HG03139 (cell line): ENCODE measurements around the gene ABTB1.

ENCODE experiments used
- ATAC-seq: cut with Tn5 transposase; IDR thresholded peaks from one replicate; pipeline ENCODE4 v1.9.1; 2021; ENCODE audit not compliant: unreplicated experiment

ABTB1 gene

DNA sequence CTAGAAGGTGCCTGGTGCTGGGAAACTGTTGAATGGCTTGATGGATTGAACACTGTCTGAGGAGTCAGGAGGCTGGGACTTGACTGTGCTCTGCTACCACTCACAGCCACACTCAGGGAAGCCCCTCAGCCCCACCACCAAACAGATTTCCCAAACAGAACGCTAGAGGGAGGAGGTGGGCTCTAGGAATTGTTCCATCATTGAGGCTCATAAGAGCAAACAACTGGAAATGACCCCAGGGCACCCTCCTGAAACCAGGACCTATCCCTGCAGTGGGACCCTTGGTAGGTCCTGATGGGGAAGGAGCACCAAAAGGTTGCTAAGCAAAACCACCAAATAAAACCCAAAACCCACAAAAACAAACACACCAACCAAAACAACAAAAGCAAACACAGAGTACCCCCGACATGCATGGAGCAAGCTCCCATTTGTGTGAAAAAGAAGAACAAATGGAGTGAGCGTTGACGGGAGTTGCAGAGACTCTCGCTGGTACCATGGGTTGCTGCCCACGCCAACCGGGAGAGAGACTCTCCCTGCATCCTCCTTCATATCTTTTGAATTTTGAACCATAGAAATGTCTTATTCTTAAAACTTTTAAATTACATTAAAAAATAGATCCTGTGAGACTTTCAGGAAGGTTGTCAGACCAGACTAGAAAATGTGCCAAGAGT is 45.6 kb downstream of the ABTB1 start:
- no peak for ATAC-seq

DNA sequence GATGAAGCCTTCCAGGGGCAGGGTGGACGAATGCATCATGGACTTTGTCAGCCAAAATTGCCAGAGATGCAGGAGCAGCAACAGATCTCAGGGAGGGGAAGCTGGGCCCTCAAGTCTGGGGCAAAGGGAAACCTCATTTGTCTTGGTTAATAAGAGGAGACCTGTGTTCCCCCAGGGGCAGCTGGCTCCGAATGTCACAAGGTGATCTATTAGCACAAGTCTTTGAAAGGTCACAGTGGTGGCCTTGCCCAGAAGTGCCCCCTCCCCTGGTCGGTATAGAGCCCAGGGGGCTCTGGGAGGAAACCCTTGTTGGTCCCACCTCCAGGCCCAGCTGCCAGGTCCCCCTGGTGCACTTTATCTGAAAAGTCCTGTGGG is 46.2 kb downstream of the ABTB1 start:
- ATAC-seq: no peak

DNA sequence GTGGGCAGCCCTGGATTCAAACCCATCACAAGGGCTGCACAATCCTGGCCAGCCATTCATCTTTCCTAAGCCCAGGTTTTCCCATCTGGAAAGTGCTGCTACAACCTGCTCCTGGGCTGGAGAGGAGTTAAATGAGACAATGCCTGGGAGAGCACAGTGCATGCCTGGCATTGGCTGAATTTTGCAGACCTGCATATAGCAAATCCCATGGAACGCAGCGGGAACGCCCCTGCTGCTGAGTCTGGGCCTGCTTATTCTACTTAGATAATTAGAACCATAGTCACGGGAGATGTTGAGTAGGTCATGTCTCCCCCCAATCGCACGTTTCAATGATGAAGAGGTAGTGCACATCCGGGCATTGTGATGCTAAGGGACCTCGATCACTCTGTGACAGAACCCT is 46.6 kb downstream of the ABTB1 start:
- no peak for ATAC-seq

DNA sequence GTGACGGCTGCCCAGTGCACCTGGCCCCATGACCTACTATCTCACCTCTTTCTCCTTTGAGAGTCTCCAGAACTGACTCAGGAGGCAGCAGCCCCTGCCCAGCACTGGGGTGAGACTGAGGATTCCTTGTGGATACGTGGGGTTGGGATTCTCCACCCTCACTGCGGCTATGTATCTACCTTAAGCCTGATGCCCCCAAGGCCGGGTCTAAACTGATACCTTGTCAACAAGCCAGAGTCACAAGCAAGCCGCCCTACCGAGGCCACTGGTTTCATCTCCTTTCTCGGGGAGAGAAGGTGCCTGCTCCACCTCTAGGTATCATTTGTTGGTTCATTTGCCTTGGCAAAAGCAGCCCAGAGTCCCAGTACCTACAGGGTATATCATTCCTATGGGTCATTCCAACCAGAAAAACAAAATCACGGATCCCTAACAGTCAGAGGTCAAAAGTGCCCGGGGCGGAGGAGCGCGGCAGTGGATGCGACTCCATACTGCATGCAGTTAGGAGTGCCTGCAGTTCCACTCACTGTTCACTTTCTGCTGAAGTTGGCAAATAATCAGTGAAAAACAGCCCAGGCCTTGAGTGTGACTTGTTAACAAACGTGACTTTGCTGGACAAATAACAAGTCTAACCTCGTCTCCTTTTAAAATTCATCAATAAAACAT is 47.5 kb downstream of the ABTB1 start:
- no peak for ATAC-seq

DNA sequence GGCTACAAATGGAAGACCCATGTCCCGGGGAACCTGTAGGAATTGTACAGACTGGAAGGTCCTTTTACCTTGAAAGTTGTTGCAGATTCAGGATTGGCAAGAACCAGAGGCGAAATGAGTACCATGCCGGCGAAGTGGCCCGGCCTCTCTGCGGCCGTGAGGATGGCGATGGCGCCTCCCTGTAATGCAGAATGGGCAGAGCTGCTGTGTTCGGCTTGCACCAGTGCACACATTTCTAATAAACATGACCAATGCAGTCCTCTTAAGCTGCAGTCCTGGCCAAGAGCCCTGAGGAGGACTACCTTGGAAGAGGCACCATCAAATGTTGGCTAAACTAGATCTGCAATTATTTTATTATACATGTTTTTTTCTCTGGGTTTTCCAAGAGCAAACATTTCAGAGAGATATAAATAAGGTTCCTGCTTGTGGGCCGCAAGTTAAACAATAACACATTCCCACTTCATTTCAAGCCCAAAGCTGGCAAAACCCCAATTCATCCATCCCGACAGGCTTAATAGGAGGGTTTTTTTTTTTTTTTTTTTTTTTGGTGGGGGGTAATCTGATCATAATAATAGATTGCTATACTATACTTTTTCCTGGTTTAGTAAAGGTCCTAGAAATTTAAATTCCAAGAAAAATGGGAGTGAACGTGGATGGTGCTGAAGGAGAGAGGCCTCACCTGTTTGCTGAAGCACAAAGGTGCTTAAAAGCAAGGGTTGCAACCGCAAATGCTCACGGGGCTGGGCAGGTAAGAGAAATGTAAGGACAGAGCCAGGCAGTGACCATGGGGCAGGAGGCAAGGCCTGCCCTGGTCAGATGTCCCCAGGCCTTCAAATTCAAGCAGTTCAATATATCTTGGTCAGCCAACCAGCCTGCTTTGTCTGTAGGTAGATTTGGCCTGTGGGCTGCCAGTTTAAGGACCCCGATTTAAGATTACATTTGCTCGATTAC is 48.5 kb downstream of the ABTB1 start:
- no peak for ATAC-seq

DNA sequence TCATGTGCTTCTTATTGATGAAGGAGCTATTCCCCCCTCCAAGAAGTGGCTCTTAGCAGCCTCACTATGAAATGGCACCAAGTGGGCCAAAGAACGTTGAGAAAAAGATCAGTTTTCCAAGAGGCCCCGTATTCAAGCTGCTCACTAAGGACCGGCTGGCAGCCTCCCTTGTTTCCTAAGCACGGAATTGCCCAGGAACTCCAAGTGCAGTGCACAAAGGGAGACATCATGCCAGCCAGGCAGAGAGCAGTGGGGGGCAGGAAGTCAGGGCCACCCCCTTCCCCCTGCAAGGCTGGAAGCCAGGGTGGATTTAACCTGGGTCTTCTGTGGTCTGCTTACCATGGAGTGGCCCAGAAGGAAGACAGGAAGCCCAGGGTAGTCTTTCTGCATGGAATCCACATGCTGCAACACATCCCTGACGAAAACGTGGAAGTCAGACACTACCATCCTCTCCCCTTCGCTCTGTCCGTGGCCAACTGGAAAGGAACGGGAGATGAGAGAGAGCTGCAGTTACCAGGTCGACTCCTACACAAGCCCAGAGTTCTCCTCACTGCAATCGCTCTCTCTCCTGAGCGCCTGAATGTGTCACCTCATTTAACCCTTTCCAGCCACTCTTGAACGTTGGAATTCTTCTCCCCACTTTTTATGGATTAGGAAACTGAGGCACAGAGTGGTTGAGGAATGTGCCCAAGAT is 49.5 kb downstream of the ABTB1 start:
- no peak for ATAC-seq

DNA sequence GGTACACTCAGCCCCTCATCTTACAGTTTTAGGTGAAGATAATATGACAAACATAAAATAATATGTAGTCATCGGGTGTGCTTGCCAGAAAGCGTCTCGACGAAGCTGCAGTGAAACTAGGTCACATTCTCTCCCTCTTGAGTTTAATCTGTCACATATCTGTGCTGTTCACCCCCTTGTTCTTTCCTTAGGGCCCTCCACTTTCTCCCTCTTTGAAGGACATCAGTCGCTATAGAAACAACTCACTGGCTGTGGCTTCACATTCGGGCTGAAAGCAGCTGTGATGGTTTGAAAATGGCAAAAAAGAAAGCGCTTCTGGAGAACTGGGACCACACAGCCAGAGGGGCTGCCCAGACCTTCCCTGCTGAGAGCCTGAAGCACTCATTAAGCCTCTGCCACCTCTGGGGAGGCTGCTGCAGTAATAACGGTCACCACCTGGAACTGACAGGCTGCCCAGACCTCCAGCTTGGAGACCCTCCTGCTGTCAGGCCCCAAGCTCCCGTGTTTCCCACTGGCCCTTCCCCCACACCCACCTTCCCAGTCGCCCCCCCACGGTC is 50.3 kb downstream of the ABTB1 start:
- ATAC-seq: no peak

DNA sequence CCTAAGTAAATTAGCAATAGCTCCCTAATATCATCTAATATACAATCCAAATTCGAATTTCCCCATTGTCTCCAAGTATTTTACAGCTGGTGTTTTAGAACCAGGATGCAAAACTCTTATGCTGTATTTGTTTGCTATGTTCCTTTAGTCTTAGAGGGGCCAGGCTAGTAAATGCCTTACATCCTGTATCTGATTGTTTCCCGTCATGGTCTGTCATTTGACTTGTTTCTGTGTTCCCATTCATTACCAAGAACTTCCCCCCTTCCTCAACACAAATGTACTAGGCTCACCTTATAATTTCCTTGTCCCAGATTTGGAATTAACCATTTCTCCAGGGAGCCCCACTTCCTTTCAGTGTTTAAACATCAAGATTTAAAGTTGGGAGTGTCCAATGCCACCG is 54.1 kb downstream of the ABTB1 start:
- no peak for ATAC-seq

DNA sequence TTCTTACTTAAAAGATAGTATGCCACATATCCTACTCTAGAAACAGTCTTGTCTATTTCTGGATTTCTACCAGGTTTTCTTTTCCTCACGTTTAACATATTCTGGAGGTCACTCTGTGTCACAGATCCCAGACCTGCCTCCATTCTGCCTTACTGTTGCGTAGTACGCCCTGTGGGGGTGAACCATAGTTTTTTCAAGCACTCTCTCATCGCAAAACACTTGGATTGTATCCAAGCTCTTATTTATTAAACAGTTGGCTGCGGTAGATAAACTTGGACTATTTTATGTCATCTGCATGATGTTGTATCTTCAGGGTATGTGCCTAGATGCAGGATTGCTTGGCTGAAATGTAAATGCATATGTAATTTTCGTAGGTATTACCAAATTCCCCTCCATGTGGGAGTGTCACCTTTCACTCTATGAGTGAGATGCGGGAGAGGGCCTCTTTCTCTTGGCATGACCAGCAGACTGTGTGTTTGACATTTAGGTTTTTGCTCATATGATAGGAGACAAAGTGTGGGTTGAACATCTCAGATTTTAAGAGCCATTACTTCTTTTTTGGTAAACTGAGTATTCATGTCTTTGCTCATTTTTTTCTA is 55.8 kb downstream of the ABTB1 start:
- no peak for ATAC-seq

DNA sequence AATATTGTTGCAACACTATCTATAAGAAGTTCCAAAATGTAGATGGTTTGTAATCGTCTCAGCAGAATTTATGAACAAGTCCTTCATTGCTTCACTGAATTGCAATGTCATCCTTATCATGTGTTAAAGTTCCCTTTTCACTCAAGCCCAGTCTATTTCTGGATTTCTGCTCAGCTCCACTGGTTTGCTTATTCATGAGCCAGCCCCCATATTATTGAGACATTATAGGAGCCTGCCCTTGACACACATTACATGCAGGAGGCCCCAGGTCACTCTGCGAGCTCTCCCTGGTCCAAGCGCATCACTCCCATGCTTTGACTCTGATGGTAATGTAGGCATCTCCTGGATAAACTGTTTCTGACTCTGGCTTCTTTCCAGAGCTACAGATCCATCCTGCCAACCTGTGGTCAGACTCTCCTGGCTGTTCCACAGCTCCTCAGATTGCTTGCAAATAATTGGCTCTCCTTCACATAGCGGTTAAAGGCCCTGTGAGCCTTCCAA is 56.9 kb downstream of the ABTB1 start:
- ATAC-seq: no peak

DNA sequence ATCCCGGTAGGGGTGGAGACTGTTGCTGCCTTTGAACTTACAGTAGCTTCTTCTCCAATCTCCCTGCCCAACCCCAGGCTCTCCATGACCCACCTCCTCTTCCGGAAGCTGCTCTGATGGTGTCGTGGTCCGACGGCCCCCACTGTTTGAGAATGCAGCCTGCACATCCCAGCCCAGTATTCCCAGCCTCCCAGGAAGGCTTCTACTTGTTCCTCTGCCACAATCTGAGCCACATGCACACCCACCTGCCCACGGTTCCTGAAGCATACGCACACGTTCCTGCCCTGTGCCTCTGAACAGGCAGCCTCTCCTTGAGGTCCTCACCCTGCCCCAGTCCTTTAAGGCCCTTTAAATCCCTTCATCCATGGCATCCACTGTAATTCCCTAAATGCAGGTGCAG is 57.4 kb downstream of the ABTB1 start:
- ATAC-seq: no peak
